GM21381 (cell line): Measurements from ENCODE around the gene MAPKAP1.
"Not testable (repeated sequence)": the region's sequence is repeated elsewhere in the genome, so short reads cannot be mapped to it uniquely, and the experiment has no call there.

Experiments
- ATAC-seq: cut with Tn5 transposase; IDR thresholded peaks from one replicate; pipeline ENCODE4 v1.9.1; 2021; ENCODE audit warnings: mild to moderate bottlenecking, moderate library complexity; ENCODE audit not compliant: unreplicated experiment

Gene MAPKAP1

DNA sequence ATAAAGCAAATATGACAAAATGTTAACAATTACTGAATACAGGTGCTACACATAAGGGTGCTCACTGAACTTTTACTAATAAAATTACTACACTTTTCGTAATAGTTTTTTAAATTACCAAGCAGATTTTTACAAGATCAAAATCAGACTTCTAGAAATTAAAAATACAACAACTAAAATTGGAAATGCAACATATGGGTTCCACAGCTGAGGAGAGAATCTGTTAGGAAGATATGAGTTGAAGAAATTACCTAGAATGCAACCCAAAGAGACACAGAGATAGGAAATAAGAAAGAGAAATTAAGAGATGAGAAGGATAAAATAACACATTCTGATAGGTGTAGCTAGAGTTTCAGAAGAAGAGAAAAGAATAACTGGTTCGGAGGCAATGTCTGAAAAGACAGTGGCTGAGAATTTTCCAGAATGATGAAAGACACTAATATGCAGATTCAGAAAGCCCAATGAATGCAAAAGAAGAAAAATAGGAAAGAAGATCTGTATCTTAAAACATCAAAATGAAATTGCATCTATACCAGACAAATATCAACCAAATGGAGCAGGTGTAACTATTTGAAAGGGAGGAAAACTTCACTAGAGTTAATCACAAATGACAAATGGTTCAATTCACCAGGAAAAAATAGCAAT, 95.8 kb downstream of the MAPKAP1 start:
- no peak for ATAC-seq

DNA sequence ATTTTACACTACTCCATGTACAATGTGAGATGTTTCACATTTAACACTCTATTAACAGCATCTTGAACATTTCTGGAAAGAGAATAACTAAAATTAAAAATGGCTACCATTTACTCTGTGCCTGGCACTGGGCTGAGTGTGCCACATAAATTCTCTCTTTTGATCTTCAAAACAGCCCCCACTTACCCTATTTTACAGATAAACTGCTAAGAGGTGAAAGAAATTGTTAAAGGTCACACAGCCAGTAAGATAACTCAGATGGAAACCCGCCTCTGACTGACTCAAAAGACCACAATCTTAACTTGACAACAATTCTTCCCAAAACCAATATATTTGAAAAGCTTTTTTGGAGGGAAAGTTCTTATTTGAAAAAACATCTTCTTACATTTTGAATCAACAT, 97.3 kb downstream of the MAPKAP1 start:
- ATAC-seq = no peak

DNA sequence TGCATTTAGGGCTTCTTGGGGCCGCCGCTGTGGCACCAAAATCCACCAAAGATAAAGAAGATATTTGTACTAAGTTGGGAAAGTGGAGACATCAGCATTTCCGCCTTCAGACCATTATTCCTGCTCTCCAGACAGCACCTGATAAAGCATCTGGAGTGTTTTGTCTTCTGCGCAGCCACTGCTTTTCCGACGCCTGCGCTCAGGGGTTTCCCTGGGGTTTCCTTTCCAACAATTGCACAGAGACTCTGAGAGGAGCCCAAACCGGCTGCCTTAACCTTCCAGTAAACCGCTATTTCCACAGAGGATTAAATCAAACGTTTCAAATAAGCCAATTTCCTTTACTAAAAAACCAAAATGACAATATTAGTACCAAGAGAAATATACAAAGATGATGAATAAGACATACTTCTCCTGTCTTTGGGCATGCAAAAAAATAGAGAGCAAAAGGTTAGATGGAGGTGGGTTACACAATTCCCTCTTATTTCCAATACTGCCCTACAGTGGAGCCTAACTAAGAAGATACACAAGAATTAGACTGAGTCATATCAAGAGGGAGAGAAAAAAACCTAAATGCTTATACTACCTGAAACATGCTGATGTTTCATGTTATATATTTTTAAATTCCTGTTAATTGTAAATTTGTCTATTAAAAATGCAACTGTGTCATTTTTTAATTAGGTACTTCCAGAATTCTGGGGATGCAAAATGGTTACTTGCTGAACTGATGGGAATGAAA, 98.4 kb downstream of the MAPKAP1 start:
- ATAC-seq = no peak

DNA sequence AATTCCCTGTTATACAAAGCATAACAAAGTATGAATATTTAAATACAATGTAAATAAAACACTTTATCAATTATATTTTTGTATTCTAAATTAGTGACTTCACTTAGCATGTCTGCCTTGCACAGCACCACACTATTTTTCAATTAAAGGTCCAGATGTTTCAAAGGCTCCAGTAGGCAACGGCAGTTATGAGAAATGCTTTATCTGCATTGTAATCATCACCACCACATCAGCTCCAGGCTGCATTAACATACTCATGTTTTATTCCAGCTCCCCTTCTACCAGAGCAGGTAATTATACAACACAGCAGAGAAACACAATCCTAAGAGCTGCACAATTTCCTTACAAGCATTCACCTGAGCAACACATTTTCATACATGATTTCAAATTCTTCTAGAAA, 102.8 kb downstream of the MAPKAP1 start:
- ATAC-seq = no peak

DNA sequence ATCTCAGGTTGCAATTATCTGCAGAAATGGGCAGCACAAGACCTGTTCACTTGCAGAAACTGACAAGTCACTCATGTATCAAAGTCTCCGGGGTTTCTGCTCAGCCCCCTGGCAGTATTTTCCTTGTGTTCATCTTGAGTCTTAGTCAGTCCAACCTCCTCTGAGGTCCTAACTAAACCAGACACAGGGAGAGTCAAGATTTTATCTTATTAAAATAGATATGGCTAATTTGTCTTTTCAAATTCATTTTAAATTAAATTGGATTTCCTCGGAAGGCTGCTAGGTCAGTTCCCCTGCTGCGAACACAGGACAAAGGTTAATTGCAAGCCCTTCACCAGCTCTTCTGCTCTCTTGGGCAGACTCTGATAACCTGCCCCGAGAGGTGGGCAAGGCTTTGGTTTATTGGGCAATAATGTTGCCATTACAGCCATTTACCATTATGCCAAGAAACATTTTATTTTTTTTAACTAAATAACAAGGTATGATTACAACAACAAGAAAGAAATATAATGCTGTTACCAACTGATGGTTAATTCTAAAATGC, 103.5 kb downstream of the MAPKAP1 start:
- ATAC-seq = no peak

DNA sequence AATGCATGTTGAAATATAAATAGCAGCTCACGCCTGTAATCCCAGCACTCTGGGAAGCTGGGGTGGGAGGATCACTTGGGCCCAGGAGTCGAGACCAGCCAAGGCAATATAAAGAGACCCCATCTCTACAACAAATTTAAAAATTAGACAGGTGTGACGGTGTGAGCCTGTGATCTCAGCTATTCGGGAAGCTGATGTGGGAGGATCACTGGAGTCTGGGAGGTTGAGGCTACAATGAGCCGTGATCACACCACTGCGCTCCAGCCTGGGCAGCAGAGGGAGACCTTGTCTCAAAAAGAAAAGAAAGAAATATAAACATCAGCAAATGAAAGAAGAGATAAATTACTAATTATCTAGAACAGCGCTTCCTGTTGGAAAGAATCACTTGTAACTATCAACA, 105.0 kb downstream of the MAPKAP1 start:
- no peak for ATAC-seq

DNA sequence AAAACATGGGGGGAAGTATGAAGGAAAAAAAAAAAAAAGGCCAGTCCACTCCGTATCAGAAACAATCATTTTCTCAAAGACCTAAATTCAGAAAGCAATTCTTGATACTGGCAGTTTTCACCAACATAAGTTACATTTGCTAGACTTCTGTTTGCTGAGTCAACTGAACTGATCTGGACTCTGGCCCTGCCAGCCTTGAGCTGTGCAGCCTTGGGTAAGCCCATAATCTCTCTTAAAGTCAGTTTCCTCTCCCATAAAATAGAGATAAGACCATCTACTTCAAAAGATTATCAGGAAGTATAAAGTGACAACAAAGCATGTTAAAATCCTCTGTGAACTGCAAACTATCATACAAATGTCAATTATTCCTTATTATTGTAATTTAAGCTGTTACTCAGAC, 106.8 kb downstream of the MAPKAP1 start:
- no peak for ATAC-seq

DNA sequence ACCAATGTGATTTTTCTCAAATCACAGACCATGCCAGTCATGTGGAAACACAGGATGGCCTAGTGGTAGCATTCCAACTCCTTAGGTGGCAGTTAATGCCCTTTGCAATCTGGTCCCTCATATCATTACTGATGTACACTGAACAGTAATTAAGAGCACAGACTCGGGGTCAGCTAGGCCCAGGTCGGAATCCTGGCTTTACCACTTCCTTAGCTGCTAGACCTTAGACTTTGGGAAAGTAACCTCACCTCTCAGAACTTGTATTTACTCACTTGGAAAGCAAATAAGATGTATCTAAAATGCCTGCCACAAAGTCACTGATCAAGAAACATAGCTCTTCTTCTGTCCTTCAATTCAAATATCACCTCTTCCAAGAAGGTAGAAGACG, 112.8 kb downstream of the MAPKAP1 start:
- no peak for ATAC-seq

DNA sequence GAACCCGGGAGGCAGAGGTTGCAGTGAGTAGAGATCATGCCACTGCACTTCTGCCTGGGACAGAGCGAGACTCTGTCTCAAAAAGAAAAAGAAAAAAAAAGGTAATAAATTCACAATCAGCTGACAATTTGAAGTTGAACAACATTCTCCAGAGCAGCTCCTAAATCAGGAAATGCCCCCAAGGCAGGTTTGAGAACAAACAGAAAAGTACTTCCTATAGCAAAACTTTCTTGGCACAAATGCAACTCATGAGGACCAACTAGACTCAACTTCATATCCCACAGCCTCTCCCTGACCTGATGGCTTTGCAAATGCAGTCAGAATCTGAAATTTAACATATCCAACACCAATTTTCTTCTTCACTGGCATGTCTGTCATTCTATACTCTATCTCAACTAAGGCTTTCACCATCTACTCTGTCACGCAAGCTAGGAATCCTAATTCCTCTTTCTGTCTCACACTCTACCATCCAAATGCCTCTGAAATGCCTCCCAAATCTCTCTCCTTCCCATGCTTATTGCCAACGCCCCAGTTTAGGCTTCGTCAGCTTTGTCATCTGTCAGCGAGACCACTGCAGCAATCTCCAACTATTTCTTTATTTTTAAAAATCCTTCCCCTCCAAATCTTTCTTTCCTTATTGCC, 113.3 kb downstream of the MAPKAP1 start:
- no peak for ATAC-seq

DNA sequence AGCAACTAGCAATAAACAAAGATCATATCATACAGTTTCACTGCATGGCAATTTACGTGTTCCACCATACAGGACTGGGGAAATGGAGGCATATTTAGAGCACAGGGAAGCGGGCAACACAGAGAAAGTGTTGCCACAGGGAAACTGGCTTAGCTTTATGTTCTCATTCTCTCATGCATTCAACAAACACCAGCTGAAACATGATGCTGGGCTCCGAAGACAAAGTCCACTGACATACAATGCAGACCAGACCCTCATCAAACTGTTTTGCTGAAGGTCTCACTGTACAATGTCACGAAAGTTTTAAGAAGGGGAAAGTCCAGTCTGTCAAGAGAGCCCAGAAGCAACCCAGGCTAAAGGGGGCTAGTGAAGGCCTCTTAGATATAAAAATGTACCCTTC, 115.1 kb downstream of the MAPKAP1 start:
- no peak for ATAC-seq

DNA sequence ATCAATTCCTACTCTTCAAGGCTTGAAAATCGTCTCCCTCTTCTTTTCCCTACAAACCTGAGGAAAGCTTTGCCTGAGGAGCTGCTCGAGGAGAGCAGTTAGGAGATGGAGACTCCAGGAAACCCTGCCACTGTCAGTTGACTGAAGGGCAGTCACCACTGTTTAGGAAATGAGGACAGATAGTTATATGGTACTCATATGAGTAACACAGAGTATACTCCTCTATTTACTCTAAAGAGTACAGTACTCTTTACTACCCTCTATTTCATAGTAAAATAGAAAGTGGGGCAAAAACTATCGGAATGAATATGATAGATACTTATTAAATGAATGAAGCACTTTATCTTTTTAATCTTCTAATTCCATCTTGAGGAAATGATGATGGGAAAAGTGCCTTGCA, 115.8 kb downstream of the MAPKAP1 start:
- ATAC-seq = no peak

DNA sequence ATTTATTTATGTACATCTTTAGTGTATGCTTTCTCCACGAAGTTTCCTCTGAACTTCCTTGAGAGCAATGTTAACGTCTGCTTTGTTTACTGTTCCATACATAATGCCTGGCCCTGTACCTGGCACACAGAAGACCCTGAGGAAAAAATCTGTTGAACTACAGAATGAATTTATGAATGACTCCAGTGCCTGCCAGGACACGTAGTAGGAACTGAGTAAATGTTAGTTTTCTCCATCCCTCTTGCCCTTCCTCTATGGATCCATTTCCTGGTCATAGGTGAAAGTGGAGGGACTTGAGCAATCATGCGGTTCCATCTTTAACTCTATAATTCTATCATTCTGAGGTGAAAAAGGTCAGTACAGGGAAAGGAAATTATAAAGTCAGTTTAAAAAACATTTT, 117.7 kb downstream of the MAPKAP1 start:
- ATAC-seq = no peak

DNA sequence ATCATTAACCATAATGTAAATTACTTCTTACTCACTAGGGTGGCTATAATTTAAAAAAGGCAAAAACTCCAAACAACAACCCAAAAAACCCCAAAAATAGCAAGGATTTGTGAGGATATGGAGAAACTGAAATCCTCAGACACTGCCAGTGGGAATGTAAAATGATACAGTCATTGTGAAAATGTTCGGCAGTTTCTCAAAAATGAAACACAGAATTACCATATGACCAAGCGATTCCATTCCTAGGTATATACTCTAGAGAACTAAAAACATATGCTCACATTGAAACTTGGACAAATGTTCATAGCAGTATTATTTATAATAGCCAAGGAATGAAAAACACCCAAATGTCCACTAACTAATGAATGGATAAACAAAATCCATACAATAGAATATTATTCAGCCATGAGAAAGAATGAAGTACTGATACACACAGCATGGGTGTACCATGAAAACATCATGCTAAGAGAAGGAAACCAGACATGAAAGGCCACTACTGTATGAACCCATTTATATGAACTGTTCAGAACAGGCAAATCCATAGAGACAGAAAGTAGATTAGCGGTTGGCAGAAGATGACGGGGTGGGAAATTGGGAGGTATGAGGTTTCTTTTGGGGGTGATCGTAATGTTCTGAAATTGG, 119.1 kb downstream of the MAPKAP1 start:
- no peak for ATAC-seq

DNA sequence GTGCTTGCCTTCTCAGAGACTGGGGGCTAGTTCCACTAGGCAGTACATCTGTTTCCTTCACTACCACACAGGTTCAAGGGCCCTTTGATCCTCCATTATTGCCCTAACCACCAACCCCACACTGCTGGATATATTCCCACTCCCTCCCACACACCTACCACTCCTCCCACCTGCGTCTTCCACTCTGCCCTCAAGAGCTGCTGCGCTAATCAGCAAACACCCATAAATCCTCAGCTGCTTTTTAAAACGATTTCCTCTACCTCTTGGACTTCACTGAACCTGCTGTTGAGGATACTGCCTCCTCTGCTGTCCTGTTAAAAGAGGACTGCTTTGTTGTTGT, 120.9 kb downstream of the MAPKAP1 start:
- ATAC-seq = no peak

DNA sequence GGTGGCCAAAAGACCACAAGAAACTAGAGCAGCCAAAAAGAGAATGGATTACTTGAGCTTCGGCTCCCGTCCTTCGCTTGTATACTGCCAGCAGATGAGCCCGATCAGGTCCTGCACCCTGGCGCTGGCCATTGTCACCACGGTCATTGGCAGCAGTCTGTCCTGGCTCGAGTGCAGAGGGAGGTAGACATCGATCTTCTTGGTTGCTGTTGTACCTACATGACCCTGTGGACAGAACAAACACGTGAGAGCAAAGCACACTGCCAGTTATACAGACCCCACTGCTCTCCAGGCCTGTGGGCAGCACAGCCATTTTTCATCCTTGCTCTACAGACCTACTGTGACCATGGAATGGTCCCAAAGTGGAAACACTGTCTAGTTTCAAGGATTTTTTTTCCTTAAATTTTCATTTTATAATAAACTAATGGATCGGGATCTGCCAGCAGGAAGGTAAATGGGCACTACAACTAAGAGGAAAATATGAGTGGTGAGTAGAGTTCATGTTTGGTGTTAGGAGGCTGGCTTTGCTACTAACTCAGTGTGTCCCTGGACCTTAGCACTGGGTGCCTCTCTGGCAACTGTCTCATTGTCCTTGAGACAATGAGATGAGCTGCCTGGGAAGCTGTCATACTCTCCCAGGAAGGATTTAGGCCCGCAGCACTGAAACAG, 121.4 kb downstream of the MAPKAP1 start:
- no peak for ATAC-seq

DNA sequence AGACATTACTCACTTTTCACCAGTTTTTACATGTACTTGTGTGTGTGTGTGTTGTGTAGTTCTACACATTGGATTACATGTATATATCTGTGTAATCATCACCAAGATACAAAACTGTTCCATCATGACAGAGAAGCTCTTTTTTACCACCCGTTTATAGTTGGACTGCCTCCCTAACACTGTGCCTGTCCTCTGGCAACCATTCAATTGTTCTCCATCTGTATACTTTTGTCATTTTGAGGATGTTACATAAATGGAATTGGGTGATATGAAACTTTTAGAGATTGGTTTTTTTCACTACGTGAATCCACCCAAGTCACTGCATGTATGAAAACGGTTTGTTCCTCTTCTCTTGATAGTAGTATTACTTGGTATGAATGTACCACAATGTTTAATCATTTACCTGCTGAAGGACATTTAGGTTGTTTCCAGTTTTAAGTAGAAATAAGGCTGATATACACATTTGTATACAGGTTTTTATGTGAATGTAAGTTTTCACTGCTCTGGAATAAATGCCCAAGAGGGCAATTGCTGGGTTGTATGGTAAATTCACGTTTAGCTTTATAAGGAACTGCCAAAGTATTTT, 126.2 kb downstream of the MAPKAP1 start:
- ATAC-seq = no peak

DNA sequence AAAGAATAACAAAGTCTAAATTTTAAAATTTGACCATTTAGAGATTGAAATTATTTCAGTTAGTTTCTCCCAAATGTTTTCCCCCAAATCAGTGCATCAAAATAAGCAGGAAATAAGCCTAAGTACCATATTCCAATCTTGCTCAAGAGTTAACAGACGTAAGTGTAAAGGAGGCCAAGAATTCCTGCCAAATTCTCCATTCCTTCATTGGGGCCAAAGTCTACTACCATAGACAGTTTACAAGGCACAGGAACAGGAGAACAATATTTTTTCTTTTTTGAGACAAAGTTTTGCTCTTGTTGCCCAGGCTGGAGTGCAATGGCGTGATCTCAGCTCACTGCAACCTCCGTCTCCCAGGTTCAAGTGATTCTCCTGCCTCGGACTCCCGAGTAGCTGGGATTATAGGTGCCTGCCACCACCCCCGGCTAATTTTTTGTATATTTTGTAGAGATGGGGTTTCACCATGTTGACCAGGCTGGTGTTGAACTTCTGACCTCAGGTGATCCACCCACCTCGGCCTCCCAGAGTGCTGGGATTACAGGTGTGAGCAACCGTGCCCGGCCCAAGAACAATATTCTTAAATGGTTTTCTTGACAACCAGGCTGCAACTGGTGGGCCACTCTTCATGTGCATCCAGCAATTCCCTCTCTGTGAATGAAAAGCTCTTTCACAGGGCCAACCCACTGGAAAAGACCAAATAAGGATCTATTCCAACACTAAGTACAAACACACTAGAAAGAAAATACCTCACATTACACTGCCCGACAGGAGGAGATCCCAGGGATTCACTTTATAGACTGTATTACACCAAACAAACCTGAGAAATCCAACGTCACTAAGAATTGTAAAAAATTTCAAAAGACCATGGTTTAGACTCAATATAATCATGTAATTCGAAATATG, 127.7 kb downstream of the MAPKAP1 start:
- no peak for ATAC-seq

DNA sequence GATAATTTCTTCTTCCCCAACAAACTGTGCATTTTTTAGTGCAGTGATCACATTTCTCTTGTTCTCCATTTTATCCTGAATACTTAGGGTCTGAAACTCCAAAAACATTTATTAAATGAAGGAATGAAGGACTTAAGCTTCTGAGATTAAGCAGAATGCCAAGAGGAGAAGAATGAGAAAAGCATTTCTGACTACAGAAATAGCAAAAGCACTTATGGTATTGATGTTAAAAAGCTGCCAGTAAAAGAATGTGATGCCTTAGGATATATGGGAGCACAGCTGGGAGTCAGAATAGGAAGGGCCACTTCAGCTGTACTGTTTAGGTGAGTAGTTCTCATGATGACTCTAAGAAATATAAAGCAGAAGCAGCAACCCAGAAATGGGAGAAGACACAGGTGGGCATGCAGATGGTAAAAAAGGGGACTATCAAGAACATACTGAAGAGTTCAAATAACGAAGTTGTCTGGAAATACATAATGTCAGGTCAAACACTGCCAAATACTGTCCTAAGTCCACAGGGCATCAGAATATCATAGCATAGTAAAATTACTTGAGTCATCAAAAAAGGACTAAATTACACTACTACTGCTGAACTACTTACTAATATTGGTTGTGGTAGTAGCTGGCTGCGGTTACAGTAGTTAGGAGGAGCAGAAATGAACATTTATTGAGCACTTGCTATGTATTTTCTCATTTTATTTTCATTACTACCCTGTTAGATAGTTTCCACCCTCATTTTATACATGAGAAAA, 132.7 kb downstream of the MAPKAP1 start:
- no peak for ATAC-seq

DNA sequence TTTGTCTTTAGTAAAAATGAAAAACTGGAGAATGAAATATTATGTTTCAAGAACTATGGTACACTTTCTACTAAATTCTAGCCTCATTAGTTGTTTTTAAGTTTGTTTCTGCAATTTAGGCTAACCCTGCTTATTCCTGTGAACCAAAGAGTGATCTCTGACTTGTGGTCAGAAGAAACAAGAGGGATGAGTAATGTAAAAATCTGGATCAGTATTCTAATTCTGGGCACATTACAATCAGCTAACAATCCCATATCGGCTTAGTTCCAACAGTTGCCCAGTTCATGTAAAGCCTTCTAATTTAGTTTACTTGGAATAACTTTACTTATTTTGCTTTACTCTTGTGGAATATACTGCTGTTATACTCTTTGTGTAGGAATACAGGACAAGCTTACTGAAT, 134.5 kb downstream of the MAPKAP1 start:
- ATAC-seq = not testable (repeated sequence)
